Thyroid gland (tissue), 4 donors: ENCODE data around the gene FZD4.

Source experiments
- CTCF ChIP-seq, 6 experiments: fragments of 200-600 bp in 3 of 6; fragments of 450-650 bp in 3 of 6; sonication (generic) in 3 of 6; IDR thresholded peaks; one replicate each; pipeline ENCODE4 v1.5.1; 2016 to 2019; ENCODE audit warnings: antibody characterized with exemption in 6 of 6, mild to moderate bottlenecking in 2 of 6, inconsistent platforms in 1 of 6, moderate library complexity in 1 of 6
- POLR2A ChIP-seq, 2 donors: fragments of 450-650 bp; IDR thresholded peaks; one replicate each; pipeline ENCODE4 v1.6.1; 2017; ENCODE audit warnings: antibody characterized with exemption in 2 of 2, mild to moderate bottlenecking in 2 of 2, moderate library complexity in 1 of 2

DNA sequence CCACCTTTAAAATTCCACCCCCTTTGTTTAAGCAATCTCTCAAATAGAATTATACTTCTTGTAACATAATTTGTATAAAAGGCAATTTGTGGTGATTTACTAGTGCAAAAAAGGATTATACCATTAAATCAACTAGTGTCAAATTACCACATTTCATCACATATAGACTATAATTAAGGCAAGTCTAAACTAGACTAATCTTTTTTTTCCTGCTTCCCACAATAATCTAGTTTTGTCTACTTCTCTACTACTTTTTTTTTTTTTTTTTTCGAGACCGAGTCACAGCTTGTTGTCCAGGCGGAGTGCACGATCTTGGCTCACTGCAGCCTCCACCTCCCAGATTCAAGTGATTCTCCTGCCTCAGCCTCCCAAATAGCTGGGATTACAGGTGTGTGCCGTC, 36.1 kb upstream of the FZD4 start:
- TF ChIP-seq POLR2A (IDR thresholded peaks at IDR 0.05) (no peak), CTCF (IDR thresholded peaks at IDR 0.05) (no peak)
